NB4 (cell line): ENCODE data around the gene USH1C.

Experiments
- MYC ChIP-seq: IDR thresholded peaks from 2 replicates; pipeline ENCODE4 v1.6.1; 2011; ENCODE audit warnings: low read depth, low read length
- POLR2A ChIP-seq: IDR thresholded peaks from 2 replicates; pipeline ENCODE4 v1.6.1; 2011; ENCODE audit warnings: mild to moderate bottlenecking; ENCODE audit not compliant: insufficient read length; ENCODE audit errors: extremely low read depth
- TF ChIP-seq, protein P1 (sequence below): IDR thresholded peaks from one replicate; pipeline ENCODE4 v1.5.1; 2012; ENCODE audit warnings: low read depth, low read length

DNA sequence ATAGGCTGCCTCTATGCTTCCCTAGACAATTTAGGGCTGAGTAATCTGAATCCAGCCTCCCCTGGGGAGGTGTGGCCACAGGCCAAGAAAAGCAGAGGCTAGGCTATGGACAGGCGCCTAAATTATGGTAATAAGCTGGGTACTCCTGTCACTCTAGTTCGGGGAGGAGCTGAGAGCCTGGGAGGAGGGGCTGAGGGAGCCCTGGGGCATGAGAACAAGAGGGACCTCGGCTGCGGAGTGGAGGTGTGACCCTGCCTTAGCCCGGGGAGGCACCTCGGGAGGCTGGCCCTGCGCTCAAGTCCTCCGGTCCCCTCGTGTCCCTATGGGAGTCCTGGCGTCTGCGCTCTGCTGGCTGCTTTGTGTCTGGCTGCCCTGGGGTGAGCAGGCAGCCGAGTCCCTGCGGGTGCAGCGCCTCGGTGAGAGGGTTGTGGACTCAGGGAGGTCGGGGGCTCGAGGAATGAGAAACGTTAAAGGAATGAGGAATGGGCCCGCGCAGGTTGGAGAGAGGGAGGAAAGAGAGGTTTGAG is 2.9 kb upstream of the USH1C start, which contains the start of gene OTOG:
- TF ChIP-seq, protein P1, sequence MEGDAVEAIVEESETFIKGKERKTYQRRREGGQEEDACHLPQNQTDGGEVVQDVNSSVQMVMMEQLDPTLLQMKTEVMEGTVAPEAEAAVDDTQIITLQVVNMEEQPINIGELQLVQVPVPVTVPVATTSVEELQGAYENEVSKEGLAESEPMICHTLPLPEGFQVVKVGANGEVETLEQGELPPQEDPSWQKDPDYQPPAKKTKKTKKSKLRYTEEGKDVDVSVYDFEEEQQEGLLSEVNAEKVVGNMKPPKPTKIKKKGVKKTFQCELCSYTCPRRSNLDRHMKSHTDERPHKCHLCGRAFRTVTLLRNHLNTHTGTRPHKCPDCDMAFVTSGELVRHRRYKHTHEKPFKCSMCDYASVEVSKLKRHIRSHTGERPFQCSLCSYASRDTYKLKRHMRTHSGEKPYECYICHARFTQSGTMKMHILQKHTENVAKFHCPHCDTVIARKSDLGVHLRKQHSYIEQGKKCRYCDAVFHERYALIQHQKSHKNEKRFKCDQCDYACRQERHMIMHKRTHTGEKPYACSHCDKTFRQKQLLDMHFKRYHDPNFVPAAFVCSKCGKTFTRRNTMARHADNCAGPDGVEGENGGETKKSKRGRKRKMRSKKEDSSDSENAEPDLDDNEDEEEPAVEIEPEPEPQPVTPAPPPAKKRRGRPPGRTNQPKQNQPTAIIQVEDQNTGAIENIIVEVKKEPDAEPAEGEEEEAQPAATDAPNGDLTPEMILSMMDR = no peak
- TF ChIP-seq MYC (no peak), POLR2A (no peak)
